ENCODE results near the gene PLK2. TPM values are rescaled to one million over a fixed set of nuclear protein-coding genes. Genes with fewer than 3 reads are reported as not detected.

Gene PLK2
- total RNA-seq, 1 donor from 2014 or later: 10.9 TPM

DNA sequence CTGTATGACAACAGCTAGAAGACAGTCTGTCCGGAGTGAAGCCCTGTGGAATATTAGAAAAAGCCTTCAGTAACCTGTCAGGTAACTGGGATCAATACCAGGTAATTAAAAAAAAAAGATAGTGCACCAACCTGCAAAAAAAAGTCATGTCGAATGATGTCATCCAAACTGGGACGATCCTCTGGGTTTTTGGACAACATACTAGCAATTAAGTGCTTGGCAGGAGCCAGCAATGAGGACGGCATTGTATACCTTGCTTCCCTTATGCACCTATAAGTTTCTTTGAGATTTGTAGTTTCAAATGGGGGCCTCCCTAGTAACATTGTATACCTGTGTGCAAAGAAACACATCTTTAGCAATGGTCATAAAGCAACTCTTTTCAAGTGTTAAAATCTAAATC is 2.8 kb downstream of the PLK2 start:
- H3K4me1 Mint-ChIP-seq: peaks cover 12% of the 10 kb centered on the region
- no peak overlapping the region for H3K4me3 Mint-ChIP-seq
- ATAC-seq (ENCODE audit: low read depth) (no peak), DNase-seq (no peak)
- no peak for TF ChIP-seq CTCF (IDR thresholded peaks at IDR 0.05)
- H3K9me3 Mint-ChIP-seq: no peaks in the 10 kb centered on the region
- ChIA-PET POLR2A (no interaction called here), CTCF (interaction anchor here (1.0 kb wide), 1 partner anchor 678 kb away, joined by 3 read pairs; no protein-coding TSS in a partner anchor)
- intact Hi-C loops (cut with micrococcal nuclease): no loop called here
- peaks cover 25% of the 10 kb centered on the region for H3K36me3 Mint-ChIP-seq (ENCODE audit: low read depth)
- no peak overlapping the region for H3K27ac Mint-ChIP-seq
- no peaks in the 10 kb centered on the region for H3K27me3 Mint-ChIP-seq

- CTCF ChIA-PET: interaction anchor here (1.0 kb wide), 1 partner anchor 677 kb away, joined by 3 read pairs; no protein-coding TSS in a partner anchor
- Mint-ChIP-seq H3K27me3 (no peaks in the 10 kb centered on the region), H3K4me3 (no peak overlapping the region), H3K9me3 (no peaks in the 10 kb centered on the region), H3K4me1 (peaks cover 12% of the 10 kb centered on the region), H3K36me3 (ENCODE audit: low read depth) (peaks cover 25% of the 10 kb centered on the region), H3K27ac (no peak overlapping the region)
- intact Hi-C loops (cut with micrococcal nuclease): no loop called here
- DNase-seq (no peak), ATAC-seq (ENCODE audit: low read depth) (no peak)
- POLR2A ChIA-PET: no interaction called here
- TF ChIP-seq CTCF (IDR thresholded peaks at IDR 0.05): no peak
These were observed 3.4 kb downstream of the PLK2 start for GRCh38 chr5:58456486-58456885.

- H3K27ac Mint-ChIP-seq: no peak overlapping the region
- H3K36me3 Mint-ChIP-seq (ENCODE audit: low read depth): peaks cover 25% of the 10 kb centered on the region
- POLR2A ChIA-PET: no interaction called here
These were observed 3.9 kb downstream of the PLK2 start for GRCh38 chr5:58456026-58456425.

GRCh38 chr5:58455480-58455879 is 4.4 kb downstream of the PLK2 start:
- peaks cover 25% of the 10 kb centered on the region for H3K36me3 Mint-ChIP-seq (ENCODE audit: low read depth)
- H3K9me3 Mint-ChIP-seq: no peaks in the 10 kb centered on the region
- DNase-seq (no peak), ATAC-seq (ENCODE audit: low read depth) (no peak)
- CTCF ChIA-PET: no interaction called here
- H3K27me3 Mint-ChIP-seq: no peaks in the 10 kb centered on the region
- POLR2A ChIA-PET: no interaction called here
- peaks cover 6% of the 10 kb centered on the region for H3K4me1 Mint-ChIP-seq
- no peak overlapping the region for H3K27ac Mint-ChIP-seq
- TF ChIP-seq CTCF (IDR thresholded peaks at IDR 0.05): no peak
- H3K4me3 Mint-ChIP-seq: no peak overlapping the region
- intact Hi-C loops (cut with micrococcal nuclease): no loop called here

More at GRCh38 chr5:58456026-58456425, 3.9 kb downstream of the PLK2 start:
- ATAC-seq (ENCODE audit: low read depth) (no peak), DNase-seq (no peak)
- intact Hi-C loops (cut with micrococcal nuclease): no loop called here
- Mint-ChIP-seq H3K27me3 (no peaks in the 10 kb centered on the region), H3K4me3 (no peak overlapping the region), H3K4me1 (peaks cover 10% of the 10 kb centered on the region), H3K9me3 (no peaks in the 10 kb centered on the region)
- no peak for TF ChIP-seq CTCF (IDR thresholded peaks at IDR 0.05)
- CTCF ChIA-PET: no interaction called here

GRCh38 chr5:58455066-58455465 is 4.8 kb downstream of the PLK2 start:
- Mint-ChIP-seq H3K9me3 (no peaks in the 10 kb centered on the region), H3K4me1 (peaks cover 6% of the 10 kb centered on the region), H3K36me3 (ENCODE audit: low read depth) (peaks cover 25% of the 10 kb centered on the region), H3K27me3 (no peaks in the 10 kb centered on the region), H3K27ac (no peak overlapping the region), H3K4me3 (no peak overlapping the region)
- no peak for ATAC-seq (ENCODE audit: low read depth)
- TF ChIP-seq CTCF (IDR thresholded peaks at IDR 0.05): no peak
- no peak for DNase-seq
- CTCF ChIA-PET: no interaction called here
- POLR2A ChIA-PET: no interaction called here
- intact Hi-C loops (cut with micrococcal nuclease): no loop called here
